NCI-H1048 (cell line): Measurements from ENCODE around the gene FRMD4B.

Experiments used
- DNase-seq: peaks from one replicate; lab custom pipeline; 2025; lab: John Stamatoyannopoulos, UW

FRMD4B gene

DNA sequence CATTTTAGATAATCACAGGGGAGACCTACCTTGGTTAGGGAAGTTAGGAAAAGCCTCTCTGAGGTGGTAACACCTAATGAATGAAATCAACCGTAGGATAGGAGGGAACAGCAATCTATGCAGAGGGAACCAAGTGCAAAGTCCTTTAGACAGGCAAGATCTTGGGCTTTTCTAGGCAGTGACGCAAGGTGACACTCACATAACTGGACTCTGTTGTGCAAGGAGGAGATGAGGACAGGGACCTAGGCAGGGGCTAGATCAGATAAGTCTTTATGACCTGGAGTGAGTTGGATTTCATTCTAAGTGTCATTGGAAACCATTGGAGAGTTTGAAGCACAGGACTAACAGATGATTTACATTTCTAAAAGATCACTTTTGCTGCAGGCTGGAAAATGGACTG, 258.9 kb downstream of the FRMD4B start:
- DNase-seq, result no peak

DNA sequence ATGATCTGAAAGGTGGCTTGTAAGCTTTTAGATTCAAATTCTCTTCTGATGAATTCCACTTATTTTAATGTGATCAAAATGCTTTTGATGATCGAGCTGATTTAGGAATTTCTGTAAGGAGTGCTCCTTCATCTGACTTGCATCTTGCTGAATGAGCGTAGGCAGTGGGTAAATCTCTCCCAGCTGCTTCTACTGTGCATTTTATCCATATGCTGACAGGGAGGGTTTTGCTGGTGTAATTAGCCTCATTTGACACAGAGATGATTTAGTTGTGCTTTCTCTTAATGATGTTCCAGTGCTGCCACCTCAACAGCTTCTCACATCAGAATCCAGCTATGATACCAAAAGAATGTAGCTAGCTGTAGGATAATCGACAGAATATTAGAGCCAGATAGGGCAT, 259.7 kb downstream of the FRMD4B start:
- DNase-seq, result no peak

DNA sequence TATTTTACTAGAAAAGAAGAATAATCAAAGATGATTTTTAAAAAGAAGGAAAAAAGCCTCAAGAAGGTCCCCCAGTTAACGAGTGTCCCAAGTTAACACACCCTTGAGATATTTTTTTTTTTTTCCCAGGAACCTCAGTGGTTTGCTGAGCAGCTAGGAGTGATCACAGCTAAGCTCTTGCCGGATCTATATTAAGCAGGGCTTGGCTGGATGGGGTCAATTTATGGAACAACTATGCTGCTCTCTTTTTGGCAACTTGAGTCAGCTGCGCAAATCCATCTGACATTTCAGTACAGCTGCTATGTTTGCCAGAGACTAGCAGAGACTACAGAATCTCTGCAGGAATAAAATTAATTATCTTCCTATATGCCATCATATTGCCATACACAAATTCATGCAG, 263.5 kb downstream of the FRMD4B start, which contains the start of gene LMOD3:
Gene LMOD3 (minus strand): TSS at position 193 of the 400 bp plus-strand sequence. CDS start 209 bp downstream, outside the sequence.
- DNase-seq, result no peak

DNA sequence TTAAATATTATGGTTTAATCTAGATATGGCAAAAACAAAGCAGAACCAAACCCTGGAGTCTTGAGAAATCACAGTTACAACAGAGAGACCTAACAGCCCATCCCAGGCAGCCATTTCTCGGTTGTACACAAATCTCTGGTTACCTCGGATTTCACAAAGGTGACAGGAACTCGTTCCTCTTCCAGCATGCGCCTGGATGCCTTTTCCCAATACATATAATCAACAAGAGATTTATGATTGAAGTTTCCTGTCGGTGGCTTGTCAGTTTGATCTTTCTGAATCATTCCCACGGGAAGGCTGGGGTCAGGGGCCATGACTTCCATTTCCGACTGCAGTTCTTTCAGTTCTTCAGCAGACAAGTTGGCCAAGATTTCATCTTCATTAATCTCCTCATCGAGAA, 263.9 kb downstream of the FRMD4B start:
- no peak for DNase-seq

- DNase-seq, result no peak
Measured at GRCh38 chr3:69121513-69121912, 264.4 kb downstream of the FRMD4B start.

- DNase-seq, result peak; percentile 19
Measured at GRCh38 chr3:69120879-69121464, 264.9 kb downstream of the FRMD4B start.
